Amniotic epithelial cell (primary cell): ENCODE data around the gene TMEM184B.

Source experiments
- DNase-seq: peaks from one replicate; pipeline ENCODE4 v3.0.0-alpha.2; 2010; ENCODE audit warnings: low read depth

Gene TMEM184B

DNA sequence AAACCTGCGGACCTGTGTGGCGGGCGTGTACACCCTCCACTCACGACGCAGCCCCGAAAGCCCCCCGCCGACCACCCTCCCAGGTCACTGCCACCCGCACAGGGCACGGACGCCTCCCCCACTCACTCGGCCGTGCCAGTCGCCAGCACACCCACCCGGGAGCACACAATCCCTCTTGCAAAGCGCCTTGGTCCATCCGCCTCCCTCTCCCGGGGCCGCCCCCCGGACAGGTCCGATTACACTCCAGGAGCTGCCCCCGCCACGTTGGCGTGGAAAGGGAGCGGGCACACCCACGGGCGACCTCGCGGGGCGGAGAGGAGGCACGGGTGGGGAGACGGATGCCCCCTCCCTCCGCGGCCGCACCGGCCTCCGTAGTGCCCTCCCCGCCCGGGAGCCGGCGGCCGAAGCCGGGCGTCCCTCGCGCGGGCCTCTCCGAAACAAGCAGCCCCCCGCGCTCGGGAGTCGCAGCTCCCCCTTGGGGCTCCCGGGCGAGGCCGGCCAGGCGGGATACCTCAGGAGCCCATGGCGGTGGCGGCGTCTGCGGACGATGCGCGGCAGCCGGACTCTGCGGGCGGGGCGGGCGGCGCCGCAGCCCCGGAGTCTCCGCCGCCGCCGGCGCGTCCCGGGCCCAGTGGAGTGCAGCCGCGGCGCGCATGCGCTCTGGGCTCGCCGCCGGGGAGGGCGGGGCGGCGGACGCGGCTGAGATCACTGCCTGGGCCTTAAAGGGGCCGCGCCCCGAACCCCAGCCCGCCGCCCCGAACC, at the start of gene TMEM184B:
Gene TMEM184B (minus strand): TSS at position 638 of the 762 bp plus-strand sequence. CDS start 25,049 bp downstream, outside the sequence.
- peak; percentile 48 for DNase-seq

DNA sequence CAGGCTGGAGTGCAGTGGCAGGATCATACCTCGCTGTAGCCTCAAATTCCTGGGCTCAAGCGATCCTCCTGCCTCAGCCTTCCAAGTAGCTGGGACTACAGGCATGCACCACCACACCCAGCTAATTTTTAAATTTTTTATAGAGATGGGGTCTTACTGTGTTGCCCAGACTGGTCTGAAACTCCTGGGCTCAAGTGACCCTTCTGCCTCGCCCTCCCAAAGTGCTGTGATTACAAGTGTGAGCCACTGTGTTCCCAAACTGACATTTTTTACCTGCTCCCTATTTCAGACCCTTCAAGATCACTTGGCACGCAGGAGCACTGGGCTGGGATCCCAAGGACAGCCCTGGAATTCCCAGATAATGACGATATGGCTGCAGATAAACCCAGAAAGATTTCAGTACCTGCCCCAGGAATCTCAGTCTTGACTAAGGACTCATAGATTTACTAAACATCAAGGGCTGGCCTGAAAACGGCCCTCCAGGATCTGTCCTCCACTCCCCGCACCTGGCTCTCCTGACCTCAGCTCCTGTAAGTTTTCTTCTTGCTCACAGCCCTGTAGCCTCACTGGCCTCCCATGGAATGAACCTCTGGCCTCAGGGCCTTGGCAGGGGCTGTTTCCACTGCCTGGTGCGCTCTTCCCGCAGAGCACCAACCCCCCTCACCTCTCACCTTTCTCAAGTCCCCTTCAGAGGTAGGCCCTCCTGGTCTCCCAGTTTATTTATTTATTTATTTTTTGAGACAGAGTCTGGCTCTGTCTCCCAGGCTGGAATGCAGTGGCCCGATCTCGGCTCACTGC, 48.0 kb upstream of the TMEM184B start:
- no peak for DNase-seq

DNA sequence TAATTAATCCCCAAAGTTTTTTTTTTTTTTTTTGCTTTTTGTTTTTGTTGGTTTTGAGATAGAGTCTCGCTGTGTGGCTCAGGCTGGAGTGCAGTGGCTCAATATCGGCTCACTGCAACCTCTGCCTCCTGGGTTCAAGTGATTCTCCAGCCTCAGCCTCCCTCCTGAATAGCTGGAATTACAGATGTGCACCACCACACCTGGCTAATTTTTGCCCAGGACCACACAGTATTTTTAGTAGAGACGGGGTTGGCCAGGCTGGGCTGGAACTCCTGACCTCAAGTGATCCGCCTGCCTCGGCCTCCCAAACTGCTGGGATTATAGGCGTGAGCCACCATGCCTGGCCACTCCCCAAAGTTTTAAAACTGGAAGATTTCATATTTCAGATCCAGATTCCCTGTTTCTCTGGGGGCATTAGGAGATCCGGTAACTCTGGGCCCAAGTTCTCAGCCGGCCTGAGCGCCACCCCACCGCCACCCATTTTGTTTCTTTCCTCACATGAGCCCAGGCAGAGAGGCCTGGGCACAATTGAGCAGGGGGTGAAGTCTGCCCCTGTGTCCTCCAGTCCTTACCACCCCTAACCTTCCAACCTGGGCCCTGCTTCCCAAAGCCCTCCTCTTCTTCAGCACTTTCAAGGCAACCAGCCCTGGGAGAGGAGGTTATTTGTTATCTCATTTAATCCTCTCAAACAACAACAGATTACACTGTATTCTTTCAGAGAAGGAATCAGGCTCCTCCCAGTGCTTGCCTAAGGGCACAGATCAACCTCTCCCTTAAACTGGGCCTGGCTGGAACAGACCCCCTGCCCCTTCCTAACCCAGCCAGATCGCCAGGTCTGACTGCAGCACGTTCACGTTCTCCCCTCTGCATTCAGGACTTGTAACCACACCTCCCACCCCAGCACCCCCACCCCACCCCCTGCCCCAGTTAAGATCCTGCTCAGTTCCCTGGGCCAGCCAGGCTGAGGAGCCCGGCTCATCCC, 46.3 kb upstream of the TMEM184B start:
- DNase-seq, result no peak

DNA sequence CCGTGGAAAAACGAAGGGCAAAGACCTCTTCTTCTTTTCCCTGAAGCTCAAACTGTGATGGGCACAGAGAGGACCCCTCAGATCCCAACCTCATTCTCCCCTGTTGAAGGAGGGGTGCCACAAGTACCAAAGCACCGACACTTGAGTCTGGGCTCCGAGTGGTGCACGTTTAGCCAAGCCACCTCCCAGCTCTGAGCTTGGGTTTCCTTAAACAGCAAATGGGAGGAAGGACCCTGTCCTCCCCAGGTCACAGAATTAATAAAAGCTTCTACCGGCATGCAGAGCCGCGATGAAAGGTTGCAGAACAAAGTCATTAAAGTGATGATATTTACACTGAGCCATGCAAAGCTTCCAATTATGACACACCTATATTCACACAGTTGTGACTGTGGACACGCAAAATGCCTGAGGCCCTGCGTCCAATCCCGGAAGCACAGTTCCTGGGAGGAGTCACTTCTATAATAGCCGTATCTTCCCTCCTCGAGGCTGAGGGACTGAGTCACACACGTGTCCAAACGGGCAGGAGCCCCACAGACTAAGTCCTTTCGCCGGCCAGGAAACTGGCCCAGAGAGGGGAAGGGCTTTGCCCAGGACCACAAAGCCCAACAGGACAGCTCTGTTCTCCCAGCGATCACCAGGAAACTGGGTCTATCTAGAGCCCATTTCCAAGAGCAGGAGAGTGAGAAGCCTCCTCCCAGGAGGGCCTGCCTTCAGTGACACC, 45.3 kb upstream of the TMEM184B start:
- peak; percentile 89 for DNase-seq

DNA sequence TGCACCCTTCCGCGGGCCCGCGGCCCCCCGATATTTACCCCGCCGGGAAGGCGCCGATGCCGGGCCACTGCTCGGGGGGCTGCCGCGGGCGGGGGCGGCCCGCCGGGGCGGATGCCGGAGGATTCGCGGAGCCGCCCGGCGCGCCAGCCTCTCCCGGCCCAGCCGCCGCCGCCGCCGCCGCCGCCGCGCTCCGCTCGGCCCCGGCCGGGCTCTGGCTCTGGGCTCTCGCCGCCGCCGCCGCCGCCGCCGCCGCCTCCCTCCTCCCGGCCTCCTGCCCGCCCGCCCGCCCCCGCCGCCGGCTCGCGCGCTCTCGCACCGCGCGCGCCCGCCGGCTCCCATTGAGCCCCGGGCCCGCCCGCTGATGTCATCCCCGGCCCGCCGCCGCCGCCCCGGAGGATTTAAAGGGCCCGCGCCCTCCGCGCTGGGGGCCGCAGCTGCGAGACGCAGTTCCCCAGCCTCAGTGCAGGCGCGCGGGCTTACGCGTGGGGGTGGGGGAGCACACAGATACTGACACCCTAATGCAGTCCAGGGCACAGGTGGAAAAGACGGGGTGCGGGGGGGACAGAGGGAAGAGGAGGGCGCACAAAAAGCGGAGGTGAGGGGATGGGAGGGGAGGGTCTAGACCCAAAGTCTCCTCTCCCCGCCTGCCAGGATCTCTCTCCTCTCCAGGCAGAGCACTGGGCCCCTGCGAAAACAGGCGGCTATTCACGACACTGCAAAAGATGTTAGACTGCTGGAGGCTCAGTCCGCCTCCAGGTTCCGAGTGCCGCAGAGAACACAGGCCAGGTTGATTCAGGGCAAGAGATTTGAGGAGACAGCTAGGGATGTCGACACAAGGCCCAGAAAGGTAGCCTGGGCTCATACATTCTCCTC, 44.5 kb upstream of the TMEM184B start, which contains the start of gene CSNK1E:
Gene CSNK1E (minus strand): TSS at position 312 of the 873 bp plus-strand sequence. CDS start 3,276 bp downstream, outside the sequence.
- DNase-seq, result no peak

DNA sequence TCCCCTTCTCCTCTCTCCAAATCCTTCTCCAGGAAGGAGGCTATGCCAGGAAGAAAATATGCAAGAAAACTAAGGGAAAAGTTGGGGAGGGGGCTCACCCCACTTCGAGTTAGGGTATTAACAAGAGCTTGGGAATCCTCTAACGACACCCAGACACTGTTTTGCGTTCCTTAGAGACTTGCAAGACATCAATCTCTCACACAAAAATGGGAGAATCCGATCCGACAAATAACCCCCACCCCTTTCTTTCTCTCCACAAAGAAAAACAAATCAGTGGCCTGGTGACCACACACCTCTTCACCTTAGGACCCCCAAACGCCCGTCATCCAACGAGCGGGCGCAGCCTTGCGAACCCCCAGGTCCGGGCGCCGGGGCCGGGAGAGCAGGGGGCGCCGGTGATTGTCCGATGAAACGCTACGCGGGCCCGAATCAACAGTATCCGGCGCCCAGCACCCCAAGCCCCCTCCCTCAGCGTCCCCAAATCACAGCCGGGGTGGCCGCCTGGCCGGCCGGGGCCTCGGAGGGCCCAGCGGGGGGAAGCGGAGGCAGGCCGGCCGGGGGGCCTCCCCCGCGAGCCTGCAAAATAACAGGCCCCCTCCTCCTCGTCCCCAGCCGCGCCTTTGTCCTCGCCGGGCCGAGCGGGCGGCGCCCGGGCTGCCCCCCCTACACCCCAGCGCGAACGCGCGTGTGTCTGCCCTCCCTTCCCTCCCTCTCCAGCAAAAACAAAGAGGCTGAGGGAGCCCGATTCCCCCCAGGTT, 43.7 kb upstream of the TMEM184B start:
- peak; percentile 61 for DNase-seq

DNA sequence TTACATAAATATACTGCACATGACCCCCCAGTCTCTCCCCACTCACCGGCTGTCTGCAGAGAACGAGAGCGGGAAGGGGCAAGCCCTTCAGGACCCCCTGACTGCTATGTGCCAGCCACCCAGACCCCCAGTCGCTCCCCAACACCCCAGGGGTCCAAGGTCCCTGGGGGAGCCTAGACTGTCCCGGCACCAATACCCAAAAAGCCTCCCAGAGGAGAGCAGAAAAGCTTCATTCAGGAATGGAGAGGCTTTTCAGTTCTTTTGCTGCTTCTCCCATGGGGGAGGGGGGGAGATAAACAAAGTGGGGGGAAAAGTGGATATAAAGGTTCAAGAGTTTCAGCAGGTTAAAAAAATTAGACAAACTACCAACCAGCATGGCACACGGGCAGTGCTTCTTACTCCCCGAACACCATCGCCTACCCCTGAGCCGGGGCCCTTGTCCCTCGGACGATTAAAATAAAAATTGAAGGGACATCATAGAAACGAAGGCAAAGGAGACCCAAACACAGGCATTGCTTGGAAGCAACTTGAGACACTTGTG, 43.1 kb upstream of the TMEM184B start:
- DNase-seq, result no peak

DNA sequence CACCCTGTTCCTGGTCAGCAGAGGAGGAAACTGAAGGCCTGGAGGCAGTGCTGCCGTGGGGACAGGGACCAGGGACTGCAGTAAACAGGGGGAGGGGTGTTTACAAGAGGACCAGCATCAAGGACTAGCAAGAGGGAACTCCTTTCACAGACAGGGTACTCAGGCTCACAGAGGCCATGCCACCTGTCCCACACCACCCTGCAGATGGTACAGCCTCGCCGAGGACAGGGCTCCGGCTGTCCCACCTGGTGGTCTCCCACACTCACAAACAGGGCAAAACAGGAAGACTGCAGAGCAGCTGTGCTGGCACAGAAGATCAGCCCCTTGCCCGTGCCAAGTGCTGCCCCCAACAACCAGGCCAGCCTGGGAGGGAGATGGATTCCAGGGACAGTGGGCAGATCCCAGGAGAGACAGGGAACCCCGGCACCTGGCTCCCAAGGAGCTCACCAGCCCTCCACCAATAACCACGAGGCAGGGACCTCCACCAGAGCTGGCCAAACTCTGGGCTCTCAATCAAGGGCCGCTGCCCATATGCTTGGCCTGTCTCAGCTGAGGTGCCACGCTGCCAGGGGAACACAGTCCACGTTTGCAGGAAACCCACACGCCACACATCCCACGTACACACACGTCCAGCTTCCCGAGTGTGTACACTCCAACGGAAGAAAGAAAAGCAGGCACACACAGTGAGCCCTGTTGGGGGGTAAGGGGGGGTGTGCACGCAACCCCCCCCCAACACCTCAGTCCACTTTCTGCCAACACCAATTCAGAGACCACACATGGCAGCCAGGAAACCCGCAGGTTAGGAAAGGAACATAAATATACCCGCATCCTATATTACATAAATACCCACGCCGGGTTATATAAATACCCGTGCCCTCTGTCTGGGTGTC, 42.4 kb upstream of the TMEM184B start:
- DNase-seq, result no peak

DNA sequence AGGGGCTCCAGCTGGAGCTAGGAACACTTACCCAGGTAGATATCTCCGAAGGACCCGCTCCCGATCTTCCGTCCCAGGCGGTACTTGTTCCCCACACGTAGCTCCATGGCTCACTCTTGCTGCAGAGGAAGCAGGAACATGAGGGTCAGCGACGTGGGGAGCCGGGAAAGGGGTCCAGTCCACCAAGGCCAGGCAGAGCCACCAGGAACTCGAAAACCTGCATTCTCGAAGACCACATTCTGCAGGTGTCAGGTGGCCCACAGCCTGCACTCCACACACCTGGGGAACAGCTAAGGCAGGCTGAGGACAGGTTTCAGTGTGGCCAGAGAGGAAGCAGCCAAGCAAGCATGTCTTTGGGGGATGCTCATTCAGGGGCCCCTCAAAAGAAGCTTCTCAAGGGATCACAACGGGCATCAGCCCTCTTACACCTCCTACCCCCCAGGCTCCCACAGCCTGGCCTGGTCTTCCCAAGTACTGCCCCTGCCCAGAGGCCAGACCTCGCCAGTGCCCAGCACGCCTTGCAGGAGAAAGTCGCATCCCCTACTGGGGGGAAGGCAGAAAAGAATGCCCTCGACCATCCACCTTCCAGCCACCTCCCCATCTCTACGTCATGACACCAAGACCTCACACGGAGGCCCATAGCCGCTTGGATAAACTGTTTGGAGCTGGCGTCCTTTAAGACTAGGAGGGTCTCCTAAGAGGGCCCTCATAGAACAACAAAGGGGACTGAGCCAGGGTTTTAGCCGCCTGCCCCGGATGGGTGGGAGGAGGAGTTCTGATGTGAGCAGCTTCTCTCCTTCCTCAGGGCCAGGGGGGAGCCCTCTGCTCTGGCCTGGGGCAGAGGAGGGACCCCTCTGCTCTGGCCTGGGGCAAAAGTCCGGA, 41.5 kb upstream of the TMEM184B start:
- DNase-seq, result peak; percentile 41

DNA sequence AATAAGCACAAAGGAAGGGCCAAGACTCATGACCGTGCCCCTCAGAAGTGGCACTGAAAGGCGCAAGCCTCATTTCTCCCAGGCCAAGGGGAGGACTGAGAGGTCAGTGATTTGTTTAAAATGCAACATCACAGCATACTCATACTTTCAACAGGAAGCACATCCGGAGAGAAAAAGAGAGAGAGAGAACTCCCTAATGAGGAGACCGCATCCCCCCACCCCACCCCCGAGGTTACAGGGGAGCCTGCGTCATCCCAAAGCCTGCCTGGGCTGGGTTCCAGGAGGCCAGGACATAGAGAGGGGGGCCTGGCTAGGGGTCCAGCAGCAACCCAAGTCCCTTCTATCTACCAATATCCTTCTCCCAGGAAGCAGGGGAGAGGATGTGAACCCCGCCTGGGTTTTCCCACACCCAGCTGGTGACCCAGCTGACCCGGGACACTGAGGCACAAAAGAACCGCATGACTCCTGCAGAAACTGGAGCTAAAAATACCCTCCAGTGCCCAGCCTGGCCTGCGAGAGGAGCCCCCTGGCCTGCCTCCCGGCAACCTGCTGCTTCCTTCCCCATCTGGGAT, 40.7 kb upstream of the TMEM184B start:
- peak; percentile 93 for DNase-seq

DNA sequence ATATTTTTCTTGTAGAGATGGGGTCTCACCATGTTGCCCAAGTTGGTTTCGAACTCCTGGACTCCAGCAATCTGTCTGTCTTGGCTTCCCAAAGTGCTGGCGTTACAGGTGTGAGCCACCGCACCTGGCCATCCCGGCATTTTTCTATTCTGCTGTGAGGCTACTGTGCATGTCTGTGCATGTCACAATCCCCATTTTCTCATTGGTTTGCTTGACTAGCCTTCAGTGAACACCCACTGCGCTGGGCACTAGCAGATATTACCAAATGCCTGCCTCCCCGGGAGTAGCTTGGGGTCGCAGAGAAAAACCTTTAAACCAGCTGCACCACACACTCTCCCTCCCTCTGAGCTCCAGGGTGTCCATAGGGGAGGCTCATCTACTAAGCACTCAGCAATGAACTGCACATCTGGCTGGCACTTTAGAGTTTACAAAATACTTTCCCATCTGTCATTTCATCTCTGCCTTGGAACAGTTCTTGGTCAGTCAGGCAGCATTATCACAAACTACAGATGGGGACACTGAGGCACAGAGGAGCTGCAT, 39.5 kb upstream of the TMEM184B start:
- peak; percentile 39 for DNase-seq

DNA sequence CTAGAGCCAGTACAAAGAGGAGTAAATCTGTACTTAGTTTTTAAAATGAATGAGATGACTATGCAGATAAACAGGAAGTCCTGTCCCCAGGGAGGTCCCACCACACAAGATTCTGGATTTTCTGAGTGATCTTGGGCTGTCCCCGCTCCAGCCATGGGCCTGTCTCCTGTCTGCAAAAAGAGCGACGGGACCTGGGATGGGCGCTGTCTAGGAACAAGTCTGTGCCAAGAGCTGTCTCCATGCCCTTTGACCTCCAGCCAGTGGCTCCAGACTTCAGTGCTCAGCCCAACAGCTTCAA, 38.5 kb upstream of the TMEM184B start:
- no peak for DNase-seq

DNA sequence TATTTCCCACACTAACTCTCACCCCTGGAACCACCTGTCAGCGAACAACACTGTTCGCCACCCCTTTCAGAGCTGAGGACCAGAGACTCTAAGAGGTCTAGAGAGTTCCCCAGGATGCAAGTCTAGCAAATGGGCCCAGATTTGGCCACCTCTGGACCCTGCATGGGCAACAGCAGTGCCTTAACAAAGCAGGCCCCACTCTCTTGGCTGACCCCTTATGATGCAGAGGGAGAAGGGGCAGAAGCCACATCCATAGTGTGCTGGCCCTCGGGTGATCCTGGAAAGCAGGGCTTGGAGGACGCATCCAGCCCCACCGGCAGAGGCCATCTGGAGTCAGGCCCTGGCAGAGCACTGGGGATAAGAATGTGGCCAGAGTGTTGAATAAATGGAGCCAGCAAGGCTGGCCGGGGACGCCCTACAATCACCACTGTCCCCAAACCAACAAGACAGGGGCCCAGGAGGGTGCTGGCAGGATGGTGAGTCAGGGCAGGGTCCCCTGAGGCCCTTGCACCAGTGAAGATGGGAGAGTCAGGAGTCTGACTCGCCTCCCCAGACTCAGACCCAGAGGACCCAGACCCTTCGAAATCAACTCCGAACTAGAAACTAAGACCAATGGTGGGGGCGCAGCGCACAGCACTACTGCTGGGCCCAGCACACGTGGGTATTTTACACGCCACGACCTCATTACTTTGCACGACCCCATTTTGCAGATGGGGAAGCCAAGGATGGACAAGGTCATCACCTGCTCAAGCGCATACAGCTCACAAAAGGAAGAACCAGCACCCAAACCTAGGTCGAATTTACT, 37.9 kb upstream of the TMEM184B start:
- no peak for DNase-seq

DNA sequence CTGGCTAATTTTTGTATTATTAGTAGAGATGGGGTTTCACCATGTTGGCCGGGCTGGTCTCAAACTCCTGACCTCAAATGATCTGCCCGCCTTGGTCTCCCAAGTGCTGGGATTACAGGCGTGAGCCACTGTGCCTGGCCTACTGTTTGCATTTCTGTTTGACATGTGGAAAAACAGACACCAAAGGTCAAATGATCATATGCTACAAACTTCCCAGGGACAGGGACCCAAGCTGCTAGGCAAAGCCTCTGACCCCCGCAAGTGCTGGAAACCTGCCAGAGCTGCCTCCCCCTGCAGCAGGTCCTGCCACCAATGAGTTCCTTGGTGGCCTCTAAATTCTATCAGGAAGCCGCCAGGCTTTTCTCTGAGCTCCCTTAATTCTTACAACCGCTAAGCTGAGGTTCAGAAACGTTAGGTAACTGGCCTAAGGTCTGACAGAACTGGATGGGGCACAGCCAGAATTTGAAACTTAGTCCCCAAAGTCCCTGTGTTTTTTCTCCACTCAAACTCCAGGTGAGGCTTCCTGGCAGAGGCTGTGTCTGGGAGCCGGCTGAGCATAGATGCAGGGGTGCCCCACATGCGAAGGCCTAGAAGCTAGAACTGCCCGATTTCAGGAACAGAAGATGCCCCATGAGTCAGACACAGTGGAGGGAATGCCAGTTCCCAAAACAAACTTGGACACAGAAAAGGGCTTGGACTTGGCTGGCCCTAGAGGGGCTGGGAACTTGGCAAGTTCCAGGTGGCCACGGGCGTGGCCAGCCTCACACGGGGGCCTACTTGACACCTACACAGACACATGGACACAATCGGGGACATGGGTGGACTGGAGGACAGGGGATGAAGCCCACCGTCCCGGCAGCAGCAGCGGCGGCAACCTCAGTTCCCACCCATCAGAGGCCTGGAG, 37.1 kb upstream of the TMEM184B start:
- DNase-seq, result no peak
